Glutamatergic neuron (in vitro differentiated cells): ENCODE measurements around the gene MINAR1. TPM values are rescaled to one million over a fixed set of nuclear protein-coding genes. Genes with fewer than 3 reads are reported as not detected.

Experiments used
- DNase-seq: peaks from one replicate; pipeline ENCODE4 v3.0.0; 2022
- H3K27ac Mint-ChIP-seq: one replicate; pipeline ENCODE4 v1.8.0; 2020; ENCODE audit warnings: mild to moderate bottlenecking, mixed read lengths, inconsistent platforms; ENCODE audit not compliant: unreplicated experiment
- H3K27me3 Mint-ChIP-seq: one replicate; pipeline ENCODE4 v1.8.0; 2020; ENCODE audit warnings: mild to moderate bottlenecking, moderate library complexity, mixed read lengths, inconsistent platforms; ENCODE audit not compliant: unreplicated experiment
- H3K36me3 Mint-ChIP-seq: one replicate; pipeline ENCODE4 v1.8.0; 2020; ENCODE audit warnings: mild to moderate bottlenecking, mixed read lengths, inconsistent platforms; ENCODE audit not compliant: unreplicated experiment
- H3K4me1 Mint-ChIP-seq: one replicate; pipeline ENCODE4 v1.8.0; 2020; ENCODE audit warnings: mild to moderate bottlenecking, low read depth, mixed read lengths, inconsistent platforms; ENCODE audit not compliant: unreplicated experiment
- H3K4me3 Mint-ChIP-seq: one replicate; pipeline ENCODE4 v1.8.0; 2020; ENCODE audit warnings: mild to moderate bottlenecking, mixed read lengths, inconsistent platforms; ENCODE audit not compliant: unreplicated experiment
- H3K9me3 Mint-ChIP-seq: one replicate; pipeline ENCODE4 v1.8.0; 2020; ENCODE audit warnings: mild to moderate bottlenecking, moderate library complexity, mixed read lengths, inconsistent platforms; ENCODE audit not compliant: unreplicated experiment
- long read RNA-seq: library from polyadenylated mRNA; unstranded; transcript quantifications from one replicate; pipeline ENCODE4 v2.0.0, GENCODE V29; 2020; ENCODE audit not compliant: unreplicated experiment
- total RNA-seq: library from RNA; stranded (reverse); fragmentation: NEBNext Ultra II Directional; extraction: Animal tissue kit (Norgen Biotek cat#: 25700); gene quantifications from one replicate; pipeline ENCODE4 v1.2.1, GENCODE V29; 2021; ENCODE audit not compliant: unreplicated experiment
- TF ChIP-seq, protein P1 (sequence below): fragments of 200-600 bp; sonication (generic); IDR thresholded peaks from one replicate; pipeline ENCODE4 v1.5.0; 2021; ENCODE audit not compliant: partially characterized antibody, unreplicated experiment

MINAR1 gene
- 8.5 TPM for total RNA-seq
- long read RNA-seq: 0 reads

DNA sequence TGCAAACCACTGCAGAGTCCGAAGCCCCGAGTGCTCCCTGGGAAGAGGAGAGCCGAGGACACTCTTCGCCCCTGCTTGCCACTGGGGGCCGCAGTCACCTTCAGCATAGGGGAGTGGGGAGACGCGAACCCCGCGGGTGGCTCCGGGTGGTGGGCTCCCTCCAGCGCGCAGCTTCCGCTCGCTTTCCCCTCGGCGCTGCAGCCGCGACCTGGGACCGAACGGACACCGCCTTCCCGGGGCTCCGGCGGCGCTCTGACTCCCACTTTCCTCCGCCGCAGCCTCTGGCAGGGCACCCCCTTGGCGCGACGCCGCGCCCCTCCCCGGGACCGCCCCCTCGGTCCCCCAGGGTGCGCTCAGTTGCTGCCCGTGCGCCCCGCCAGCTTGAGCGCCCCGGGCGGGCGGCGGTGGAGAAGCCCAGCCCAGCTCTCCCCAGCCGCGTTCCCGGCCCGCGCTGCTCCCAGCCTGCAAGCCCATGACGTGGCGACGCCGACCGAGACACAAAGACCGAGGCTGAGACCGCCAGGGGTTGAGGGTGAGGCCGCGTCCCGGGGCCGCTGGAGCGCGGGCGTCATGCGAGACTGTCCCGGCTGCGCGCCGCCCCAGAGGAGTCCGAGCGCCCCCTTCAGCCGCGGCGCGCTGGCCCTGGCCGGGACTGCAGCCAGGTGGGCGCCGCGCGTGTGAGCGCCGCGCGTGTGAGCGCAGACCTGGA is at the start of gene MINAR1:
Gene MINAR1 (plus strand): TSS at position 701 of the 709 bp plus-strand sequence. CDS start 23,812 bp downstream, outside the sequence.
- TF ChIP-seq, protein P1, sequence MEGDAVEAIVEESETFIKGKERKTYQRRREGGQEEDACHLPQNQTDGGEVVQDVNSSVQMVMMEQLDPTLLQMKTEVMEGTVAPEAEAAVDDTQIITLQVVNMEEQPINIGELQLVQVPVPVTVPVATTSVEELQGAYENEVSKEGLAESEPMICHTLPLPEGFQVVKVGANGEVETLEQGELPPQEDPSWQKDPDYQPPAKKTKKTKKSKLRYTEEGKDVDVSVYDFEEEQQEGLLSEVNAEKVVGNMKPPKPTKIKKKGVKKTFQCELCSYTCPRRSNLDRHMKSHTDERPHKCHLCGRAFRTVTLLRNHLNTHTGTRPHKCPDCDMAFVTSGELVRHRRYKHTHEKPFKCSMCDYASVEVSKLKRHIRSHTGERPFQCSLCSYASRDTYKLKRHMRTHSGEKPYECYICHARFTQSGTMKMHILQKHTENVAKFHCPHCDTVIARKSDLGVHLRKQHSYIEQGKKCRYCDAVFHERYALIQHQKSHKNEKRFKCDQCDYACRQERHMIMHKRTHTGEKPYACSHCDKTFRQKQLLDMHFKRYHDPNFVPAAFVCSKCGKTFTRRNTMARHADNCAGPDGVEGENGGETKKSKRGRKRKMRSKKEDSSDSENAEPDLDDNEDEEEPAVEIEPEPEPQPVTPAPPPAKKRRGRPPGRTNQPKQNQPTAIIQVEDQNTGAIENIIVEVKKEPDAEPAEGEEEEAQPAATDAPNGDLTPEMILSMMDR: peak; percentile 25
- H3K36me3 Mint-ChIP-seq: no peaks in the 10 kb centered on the region
- peaks cover 8% of the 10 kb centered on the region for H3K27me3 Mint-ChIP-seq
- H3K4me3 Mint-ChIP-seq: peak within 1 kb of the TSS; percentile 88
- peaks cover 3% of the 10 kb centered on the region for H3K9me3 Mint-ChIP-seq
- H3K4me1 Mint-ChIP-seq: peaks cover 4% of the 10 kb centered on the region
- peak; percentile 80 for DNase-seq
- peak within 1 kb of the TSS; percentile 63 for H3K27ac Mint-ChIP-seq

GRCh38 chr15:79394231-79394630 is 37.9 kb upstream of the MINAR1 start:
- Mint-ChIP-seq H3K27ac (no peak overlapping the region), H3K4me1 (no peaks in the 10 kb centered on the region), H3K4me3 (no peak overlapping the region), H3K9me3 (peaks cover 2% of the 10 kb centered on the region), H3K27me3 (no peaks in the 10 kb centered on the region), H3K36me3 (no peaks in the 10 kb centered on the region)
- DNase-seq: no peak
- TF ChIP-seq, protein P1: no peak

DNA sequence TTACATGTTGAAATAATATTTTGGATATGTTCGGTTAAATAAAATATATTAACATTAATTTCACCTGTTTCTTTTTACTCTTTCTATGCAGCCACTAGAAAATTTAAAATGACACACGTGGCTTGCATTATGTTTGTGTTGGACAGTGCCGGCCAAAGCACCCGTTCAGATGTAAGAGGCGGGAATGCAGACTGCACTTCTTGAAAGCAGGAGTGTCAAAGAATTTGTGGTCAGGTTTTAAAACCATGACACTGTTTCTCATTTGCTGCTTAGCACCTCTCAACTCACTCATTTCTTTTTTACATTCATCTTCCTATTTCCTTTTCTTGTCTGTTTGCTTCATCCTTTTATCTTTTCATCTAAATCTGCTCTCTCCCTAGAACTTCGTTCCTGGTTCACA is 35.3 kb upstream of the MINAR1 start:
- no peaks in the 10 kb centered on the region for H3K36me3 Mint-ChIP-seq

GRCh38 chr15:79397269-79397910 is 34.7 kb upstream of the MINAR1 start:
- TF ChIP-seq, protein P1: no peak
- Mint-ChIP-seq H3K4me1 (no peaks in the 10 kb centered on the region), H3K27me3 (no peaks in the 10 kb centered on the region), H3K36me3 (no peaks in the 10 kb centered on the region), H3K4me3 (no peak overlapping the region), H3K27ac (no peak overlapping the region), H3K9me3 (peaks cover 3% of the 10 kb centered on the region)
- DNase-seq: no peak

More for the DNA sequence above, 35.3 kb upstream of the MINAR1 start:
- Mint-ChIP-seq H3K9me3 (peaks cover 3% of the 10 kb centered on the region), H3K27ac (no peak overlapping the region), H3K27me3 (no peaks in the 10 kb centered on the region), H3K4me1 (no peaks in the 10 kb centered on the region), H3K4me3 (no peak overlapping the region)
- DNase-seq: no peak
- TF ChIP-seq, protein P1: no peak

DNA sequence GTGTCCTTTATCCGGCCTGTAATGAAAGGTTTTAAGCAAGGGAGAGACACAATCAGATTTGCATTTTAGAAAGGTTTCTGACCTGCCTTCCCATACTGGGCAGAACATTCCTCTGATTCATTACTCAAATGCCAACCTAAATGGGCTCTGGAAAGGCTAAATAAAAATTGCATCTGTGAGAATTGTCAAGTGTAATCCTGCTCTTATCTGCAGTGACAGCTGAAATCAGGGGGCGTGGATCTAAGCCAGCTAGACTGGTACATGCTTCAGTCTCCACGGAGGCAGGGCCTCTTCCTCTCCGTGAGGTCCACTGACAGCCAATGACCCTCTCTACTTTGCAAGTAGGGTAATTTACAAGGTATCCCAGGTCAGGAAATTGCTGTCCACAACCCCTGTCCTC is 32.5 kb upstream of the MINAR1 start:
- H3K27ac Mint-ChIP-seq: no peak overlapping the region
- TF ChIP-seq, protein P1: no peak
- no peak for DNase-seq
- no peak overlapping the region for H3K4me3 Mint-ChIP-seq
- H3K4me1 Mint-ChIP-seq: no peaks in the 10 kb centered on the region
- peaks cover 3% of the 10 kb centered on the region for H3K9me3 Mint-ChIP-seq
- H3K27me3 Mint-ChIP-seq: peaks cover 1% of the 10 kb centered on the region
- no peaks in the 10 kb centered on the region for H3K36me3 Mint-ChIP-seq
